ENCODE results near the gene ATP2B2.

The ATP2B2 gene

GRCh38 chr3:10340046-10340445 is 165.3 kb downstream of the ATP2B2 start:
- no peak for ATAC-seq

GRCh38 chr3:10339376-10339955 is 165.9 kb downstream of the ATP2B2 start:
- ATAC-seq, result no peak

- no peak for ATAC-seq
These were observed 166.6 kb downstream of the ATP2B2 start for GRCh38 chr3:10338591-10339353.

- no peak for ATAC-seq
These were observed 167.3 kb downstream of the ATP2B2 start for GRCh38 chr3:10338164-10338470.

- no peak for ATAC-seq
These were observed 167.8 kb downstream of the ATP2B2 start for GRCh38 chr3:10337323-10338163.

- no peak for ATAC-seq
These were observed 168.6 kb downstream of the ATP2B2 start for GRCh38 chr3:10336761-10337160.

- no peak for ATAC-seq
These were observed 169.3 kb downstream of the ATP2B2 start for GRCh38 chr3:10335871-10336622.

- ATAC-seq, result no peak
These were observed 170.1 kb downstream of the ATP2B2 start for GRCh38 chr3:10335190-10335738.

- no peak for ATAC-seq
These were observed 170.9 kb downstream of the ATP2B2 start for GRCh38 chr3:10334459-10334858.

- no peak for ATAC-seq
These were observed 171.3 kb downstream of the ATP2B2 start for GRCh38 chr3:10334042-10334441.

GRCh38 chr3:10333349-10333650 is 172.1 kb downstream of the ATP2B2 start:
- ATAC-seq, result no peak

GRCh38 chr3:10332481-10333348 is 172.7 kb downstream of the ATP2B2 start:
- ATAC-seq, result no peak

GRCh38 chr3:10331320-10331719 is 174.1 kb downstream of the ATP2B2 start:
- ATAC-seq, result no peak

GRCh38 chr3:10330319-10330718 is 175.1 kb downstream of the ATP2B2 start:
- no peak for ATAC-seq

GRCh38 chr3:10329495-10330015 is 175.8 kb downstream of the ATP2B2 start:
- ATAC-seq, result no peak

GRCh38 chr3:10328460-10329071 is 176.8 kb downstream of the ATP2B2 start:
- ATAC-seq, result no peak

GRCh38 chr3:10327592-10327991 is 177.8 kb downstream of the ATP2B2 start:
- ATAC-seq, result no peak

- no peak for ATAC-seq
These were observed 183.1 kb downstream of the ATP2B2 start for GRCh38 chr3:10322352-10322710.

- no peak for ATAC-seq
These were observed 183.6 kb downstream of the ATP2B2 start for GRCh38 chr3:10321630-10322351.

- ATAC-seq, result no peak
These were observed 185.1 kb downstream of the ATP2B2 start for GRCh38 chr3:10320320-10320677.

- no peak for ATAC-seq
These were observed 185.6 kb downstream of the ATP2B2 start for GRCh38 chr3:10319804-10320203.
